ENCODE results near the gene C1orf174. TPM values are rescaled to one million over a fixed set of nuclear protein-coding genes. Genes with fewer than 3 reads are reported as not detected.

The C1orf174 gene
- total and polyA plus RNA-seq, 2 of the 13 experiments (the other 11 are each of a cell fraction or from before 2014, with no cell fraction given), result 21.6 to 31.4 TPM

DNA sequence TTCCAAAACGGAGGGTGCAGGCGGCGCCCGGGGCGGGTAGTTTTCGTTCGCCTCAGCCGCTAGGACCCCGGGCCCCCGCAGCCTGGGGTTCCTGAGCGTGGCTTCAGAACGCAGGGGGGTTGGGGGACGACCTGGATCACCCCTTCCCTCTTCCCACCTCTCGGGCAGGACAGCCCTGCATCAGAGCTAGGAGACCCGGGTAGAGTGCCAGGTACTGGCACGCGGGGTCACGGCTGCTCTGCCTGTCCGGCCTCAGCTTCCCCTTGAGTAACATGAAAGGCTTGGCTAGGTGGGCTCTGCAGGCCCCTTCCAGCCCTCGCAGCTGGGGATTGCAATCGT, 42.3 kb downstream of the C1orf174 start:
- Histone ChIP-seq H3K27ac (ENCODE audit: extremely low read length, insufficient read depth, low read length) (peak overlapping the region; percentile 55), H4K20me1 (ENCODE audit: insufficient read depth, low read length) (no peaks in the 10 kb centered on the region), H3K36me3 (replicated peaks in 1 of 2; ENCODE audit: control insufficient read depth in 1 of 2, insufficient read depth in 2 of 2, low read length in 2 of 2) (peaks cover 0 to 2% of the 10 kb centered on the region in 2 experiments; a peak in 1 of 5 replicates), H3K4me1 (ENCODE audit: insufficient read depth, low read length) (peaks cover 35% of the 10 kb centered on the region), H3K4me3 (replicated peaks in 1 of 3; ENCODE audit: insufficient read depth in 1 of 3, low read depth in 2 of 3, low read length in 3 of 3) (peak overlapping the region; percentile 83 to 98 (median 86)), H3K9ac (ENCODE audit: insufficient read depth, low read depth, low read length) (peak overlapping the region; percentile 81), H2AFZ (ENCODE audit: low read length) (no peak overlapping the region), H3K27me3 (ENCODE audit: control insufficient read depth in 1 of 2, insufficient read depth in 2 of 2, low read length in 2 of 2) (no peaks in the 10 kb centered on the region; a peak in 1 of 5 replicates), H3K4me2 (ENCODE audit: low read depth, low read length) (peak overlapping the region; percentile 85), H3K79me2 (ENCODE audit: insufficient read depth, low read length) (peaks cover 34% of the 10 kb centered on the region), H3K9me3 (ENCODE audit: low read length) (no peaks in the 10 kb centered on the region)
- no peak for DNase-seq (ENCODE audit: low spot score)
- no TSS peak for BruUV-seq (replicated peaks)
- WGBS (ENCODE audit: low lambda C conversion rate), result under 1% methylated on average over 14 of the region's 21 CpGs
- FAIRE-seq, result no peak
- ChIA-PET POLR2A (interaction anchor here (1.3 to 2.1 kb wide), 4 partner anchors 42 to 87 kb away, joined by 4 to 10 read pairs (median 4); partner anchors contain the start of gene C1orf174), CTCF (ENCODE audit: low intra/inter-chr PET ratio, low total read pairs) (interaction anchor here (0.7 kb wide), 1 partner anchor 969 kb away, joined by 3 read pairs; no protein-coding TSS in a partner anchor)
- in situ Hi-C loops (cut with HindIII; ENCODE audit: extremely low pct_ligation_motif_present, low pct_unique_long_range_greater_than_20kb) (no loop called here), intact Hi-C loops (cut with micrococcal nuclease; ENCODE audit: unreplicated experiment) (loop anchor here (1.0 kb wide), 1 partner anchor 43 kb away; the partner anchor contains the start of gene C1orf174)
- peak; percentile 4 for ATAC-seq
- no peak for TF ChIP-seq TEAD2 (CRISPR knock-in tag; IDR thresholded peaks at IDR 0.05)
- 0 out of 2 replicates have a peak, but pooled peaks have one; percentile 56 for TF ChIP-seq ZNF234 (CRISPR knock-in tag; conservative IDR thresholded peaks at IDR 0.05)
- TF ChIP-seq ZNF766 (CRISPR knock-in tag; IDR thresholded peaks at IDR 0.05; ENCODE audit: borderline replicate concordance), result peak; percentile 3; the same call in 1 of the 2 replicates
- TF ChIP-seq, protein P1, sequence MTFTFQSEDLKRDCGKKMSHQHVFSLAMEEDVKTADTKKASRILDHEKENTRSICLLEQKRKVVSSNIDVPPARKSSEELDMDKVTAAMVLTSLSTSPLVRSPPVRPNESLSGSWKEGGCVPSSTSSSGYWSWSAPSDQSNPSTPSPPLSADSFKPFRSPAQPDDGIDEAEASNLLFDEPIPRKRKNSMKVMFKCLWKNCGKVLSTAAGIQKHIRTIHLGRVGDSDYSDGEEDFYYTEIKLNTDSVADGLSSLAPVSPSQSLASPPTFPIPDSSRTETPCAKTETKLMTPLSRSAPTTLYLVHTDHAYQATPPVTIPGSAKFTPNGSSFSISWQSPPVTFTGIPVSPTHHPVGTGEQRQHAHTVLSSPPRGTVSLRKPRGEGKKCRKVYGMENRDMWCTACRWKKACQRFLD (CRISPR knock-in tag; IDR thresholded peaks at IDR 0.05; ENCODE audit: borderline replicate concordance), result no peak
- no peak for TF ChIP-seq ZFP36L1 (CRISPR knock-in tag; IDR thresholded peaks at IDR 0.05)
- 0 out of 2 replicates have a peak, but pooled peaks have one; percentile 26 for TF ChIP-seq ZNF879 (CRISPR knock-in tag; IDR thresholded peaks at IDR 0.05)
- TF ChIP-seq ZSCAN21 (CRISPR knock-in tag; IDR thresholded peaks at IDR 0.05; ENCODE audit: borderline replicate concordance), result no peak
- 0 out of 2 replicates have a peak, but pooled peaks have one; percentile 10 for TF ChIP-seq CBFB (CRISPR knock-in tag; IDR thresholded peaks at IDR 0.05)
- TF ChIP-seq ZC3H13 (CRISPR knock-in tag; IDR thresholded peaks at IDR 0.05), result 0 out of 2 replicates have a peak, but pooled peaks have one; percentile 39
- no peak for TF ChIP-seq ZNF180 (CRISPR knock-in tag; IDR thresholded peaks at IDR 0.05; ENCODE audit: borderline replicate concordance, low read depth)
- TF ChIP-seq ZNF883 (CRISPR knock-in tag; IDR thresholded peaks at IDR 0.05; ENCODE audit: not compliant biosample characterization), result no peak
- TF ChIP-seq, protein P2, sequence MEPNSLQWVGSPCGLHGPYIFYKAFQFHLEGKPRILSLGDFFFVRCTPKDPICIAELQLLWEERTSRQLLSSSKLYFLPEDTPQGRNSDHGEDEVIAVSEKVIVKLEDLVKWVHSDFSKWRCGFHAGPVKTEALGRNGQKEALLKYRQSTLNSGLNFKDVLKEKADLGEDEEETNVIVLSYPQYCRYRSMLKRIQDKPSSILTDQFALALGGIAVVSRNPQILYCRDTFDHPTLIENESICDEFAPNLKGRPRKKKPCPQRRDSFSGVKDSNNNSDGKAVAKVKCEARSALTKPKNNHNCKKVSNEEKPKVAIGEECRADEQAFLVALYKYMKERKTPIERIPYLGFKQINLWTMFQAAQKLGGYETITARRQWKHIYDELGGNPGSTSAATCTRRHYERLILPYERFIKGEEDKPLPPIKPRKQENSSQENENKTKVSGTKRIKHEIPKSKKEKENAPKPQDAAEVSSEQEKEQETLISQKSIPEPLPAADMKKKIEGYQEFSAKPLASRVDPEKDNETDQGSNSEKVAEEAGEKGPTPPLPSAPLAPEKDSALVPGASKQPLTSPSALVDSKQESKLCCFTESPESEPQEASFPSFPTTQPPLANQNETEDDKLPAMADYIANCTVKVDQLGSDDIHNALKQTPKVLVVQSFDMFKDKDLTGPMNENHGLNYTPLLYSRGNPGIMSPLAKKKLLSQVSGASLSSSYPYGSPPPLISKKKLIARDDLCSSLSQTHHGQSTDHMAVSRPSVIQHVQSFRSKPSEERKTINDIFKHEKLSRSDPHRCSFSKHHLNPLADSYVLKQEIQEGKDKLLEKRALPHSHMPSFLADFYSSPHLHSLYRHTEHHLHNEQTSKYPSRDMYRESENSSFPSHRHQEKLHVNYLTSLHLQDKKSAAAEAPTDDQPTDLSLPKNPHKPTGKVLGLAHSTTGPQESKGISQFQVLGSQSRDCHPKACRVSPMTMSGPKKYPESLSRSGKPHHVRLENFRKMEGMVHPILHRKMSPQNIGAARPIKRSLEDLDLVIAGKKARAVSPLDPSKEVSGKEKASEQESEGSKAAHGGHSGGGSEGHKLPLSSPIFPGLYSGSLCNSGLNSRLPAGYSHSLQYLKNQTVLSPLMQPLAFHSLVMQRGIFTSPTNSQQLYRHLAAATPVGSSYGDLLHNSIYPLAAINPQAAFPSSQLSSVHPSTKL (CRISPR knock-in tag; IDR thresholded peaks at IDR 0.05), result no peak
- TF ChIP-seq SMARCE1 (IDR thresholded peaks at IDR 0.05; ENCODE audit: borderline replicate concordance), result no peak
- 0 out of 2 replicates have a peak, but pooled peaks have one; percentile 13 for TF ChIP-seq HIVEP1 (CRISPR knock-in tag; IDR thresholded peaks at IDR 0.05)
- no peak for TF ChIP-seq ZNF547 (CRISPR knock-in tag; IDR thresholded peaks at IDR 0.05)
- no peak for TF ChIP-seq POLR2AphosphoS5 (IDR thresholded peaks at IDR 0.05; ENCODE audit: low read depth, low read length)
- TF ChIP-seq ZNF75D (CRISPR knock-in tag; IDR thresholded peaks at IDR 0.05; ENCODE audit: borderline replicate concordance), result 0 out of 2 replicates have a peak, but pooled peaks have one; percentile 36
- TF ChIP-seq RBAK (CRISPR knock-in tag; IDR thresholded peaks at IDR 0.05), result no peak
- no peak for TF ChIP-seq ZBTB44 (CRISPR knock-in tag; IDR thresholded peaks at IDR 0.05)
- TF ChIP-seq TAF1 (CRISPR knock-in tag; IDR thresholded peaks at IDR 0.05), result no peak
